Upper lobe of left lung (tissue), 6 donors: ENCODE results near the gene SIX6. TPM values are rescaled to one million over a fixed set of nuclear protein-coding genes. Genes with fewer than 3 reads are reported as not detected.

Source experiments
- ATAC-seq, 2 donors: fragments of 200-7000 bp; cut with Tn5 transposase; one replicate each; pipeline ENCODE4 v1.9.1; 2022; ENCODE audit warnings: mild to moderate bottlenecking in 2 of 2, moderate library complexity in 2 of 2; ENCODE audit not compliant: low FRiP score in 2 of 2
- DNase-seq, 2 donors: peaks; one replicate each; pipeline ENCODE4 v3.0.0-alpha.2; 2019 to 2020
- H3K27ac ChIP-seq, 4 donors: fragments of 200-600 bp; sonication (generic); one replicate each; pipeline ENCODE4 v1.5.1; 2016 to 2019
- H3K27me3 ChIP-seq, 4 donors: fragments of 200-600 bp; sonication (generic); one replicate each; pipeline ENCODE4 v1.5.1; 2017 to 2019
- H3K36me3 ChIP-seq, 4 donors: fragments of 200-600 bp; sonication (generic); one replicate each; pipeline ENCODE4 v1.5.1; 2016 to 2019
- H3K4me1 ChIP-seq, 4 donors: fragments of 200-600 bp; sonication (generic); one replicate each; pipeline ENCODE4 v1.5.1; 2018 to 2019
- H3K4me3 ChIP-seq, 4 donors: fragments of 200-600 bp; sonication (generic); one replicate each; pipeline ENCODE4 v1.5.1; 2017 to 2019; ENCODE audit warnings: mild to moderate bottlenecking in 2 of 4, moderate library complexity in 1 of 4
- H3K9me3 ChIP-seq, 4 donors: fragments of 200-600 bp; sonication (generic); one replicate each; pipeline ENCODE4 v1.5.1; 2018 to 2019
- EP300 ChIP-seq, 4 donors: sonication (generic); formaldehyde crosslinking; IDR thresholded peaks; one replicate each; pipeline ENCODE4 v1.5.1; 2017; ENCODE audit warnings: antibody characterized with exemption in 4 of 4, control low read depth in 2 of 4
- POLR2A ChIP-seq, 4 donors: fragments of 450-650 bp; IDR thresholded peaks; one replicate each; pipeline ENCODE4 v1.5.1; 2016 to 2017; ENCODE audit warnings: antibody characterized with exemption in 4 of 4, mild to moderate bottlenecking in 2 of 4
- POLR2AphosphoS5 ChIP-seq, 2 donors: sonication (generic); formaldehyde crosslinking; IDR thresholded peaks; one replicate each; pipeline ENCODE4 v1.5.1; 2017; ENCODE audit warnings: antibody characterized with exemption in 2 of 2
- WGBS, 2 donors: methylation state at CpG; one replicate each; pipeline ENCODE4 v1.1.5; 2017 to 2018; 5-methylcytosine and 5-hydroxymethylcytosine counted together
- total RNA-seq, 6 donors: library from RNA; depleted of rRNA in 4 of 6; stranded (reverse); fragments of >200 nt in 4 of 6; gene quantifications; one replicate each; pipeline versions ENCODE4 v1.1.0 to v1.2.1, GENCODE V29; 2016 to 2021
- TF ChIP-seq, protein P1 (sequence below), 6 experiments: fragments of 450-650 bp in 4 of 6; fragments of 200-600 bp in 2 of 6; sonication (generic) in 2 of 6; IDR thresholded peaks; one replicate each; pipeline ENCODE4 v1.5.1; 2016 to 2019; ENCODE audit warnings: antibody characterized with exemption in 6 of 6
- donor health status: DM: no; HTN: no; CAD: no; lungs with moderate emphysema.
- donor health status: DM: no; HTN: yes; CAD: no; lungs with severe emphysema.

SIX6 gene
- total RNA-seq, 6 donors from 2014 or later, result not detected

DNA sequence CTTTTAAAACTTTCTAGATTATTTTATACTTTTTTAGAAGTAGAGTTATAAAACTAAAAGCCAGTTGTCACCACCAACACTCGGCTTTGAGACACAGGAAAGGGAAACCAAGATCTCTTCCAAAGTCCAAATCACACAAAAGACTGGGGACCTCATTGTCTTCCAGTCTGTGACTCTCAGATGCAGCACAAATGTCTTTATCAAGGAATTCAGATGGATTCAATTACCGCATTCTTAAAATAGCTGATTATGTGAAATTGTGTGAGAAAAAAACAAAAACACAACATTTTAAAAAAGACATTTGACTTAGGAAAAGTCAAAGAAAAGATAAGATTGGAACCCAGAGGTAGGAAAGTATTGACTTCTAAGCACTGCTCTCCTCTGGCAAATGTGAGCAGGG, 3.5 kb upstream of the SIX6 start:
- no peak for TF ChIP-seq POLR2AphosphoS5 (IDR thresholded peaks at IDR 0.05)
- no peak for TF ChIP-seq EP300 (IDR thresholded peaks at IDR 0.05)
- TF ChIP-seq POLR2A (IDR thresholded peaks at IDR 0.05), result no peak
- TF ChIP-seq, protein P1, sequence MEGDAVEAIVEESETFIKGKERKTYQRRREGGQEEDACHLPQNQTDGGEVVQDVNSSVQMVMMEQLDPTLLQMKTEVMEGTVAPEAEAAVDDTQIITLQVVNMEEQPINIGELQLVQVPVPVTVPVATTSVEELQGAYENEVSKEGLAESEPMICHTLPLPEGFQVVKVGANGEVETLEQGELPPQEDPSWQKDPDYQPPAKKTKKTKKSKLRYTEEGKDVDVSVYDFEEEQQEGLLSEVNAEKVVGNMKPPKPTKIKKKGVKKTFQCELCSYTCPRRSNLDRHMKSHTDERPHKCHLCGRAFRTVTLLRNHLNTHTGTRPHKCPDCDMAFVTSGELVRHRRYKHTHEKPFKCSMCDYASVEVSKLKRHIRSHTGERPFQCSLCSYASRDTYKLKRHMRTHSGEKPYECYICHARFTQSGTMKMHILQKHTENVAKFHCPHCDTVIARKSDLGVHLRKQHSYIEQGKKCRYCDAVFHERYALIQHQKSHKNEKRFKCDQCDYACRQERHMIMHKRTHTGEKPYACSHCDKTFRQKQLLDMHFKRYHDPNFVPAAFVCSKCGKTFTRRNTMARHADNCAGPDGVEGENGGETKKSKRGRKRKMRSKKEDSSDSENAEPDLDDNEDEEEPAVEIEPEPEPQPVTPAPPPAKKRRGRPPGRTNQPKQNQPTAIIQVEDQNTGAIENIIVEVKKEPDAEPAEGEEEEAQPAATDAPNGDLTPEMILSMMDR (IDR thresholded peaks at IDR 0.05), result no peak
- Histone ChIP-seq H3K27ac (no peak overlapping the region), H3K4me1 (peaks cover 3 to 29% (median 13%) of the 10 kb centered on the region in 4 donors), H3K36me3 (no peaks in the 10 kb centered on the region), H3K9me3 (no peaks in the 10 kb centered on the region), H3K4me3 (no peak overlapping the region), H3K27me3 (peaks cover 0 to 49% (median 25%) of the 10 kb centered on the region in 4 donors)
- no peak for DNase-seq
- ATAC-seq, result no peak
- whole genome bisulfite sequencing, 2 donors, result 10 to 15% methylated on average over 2 of the region's 2 CpGs

DNA sequence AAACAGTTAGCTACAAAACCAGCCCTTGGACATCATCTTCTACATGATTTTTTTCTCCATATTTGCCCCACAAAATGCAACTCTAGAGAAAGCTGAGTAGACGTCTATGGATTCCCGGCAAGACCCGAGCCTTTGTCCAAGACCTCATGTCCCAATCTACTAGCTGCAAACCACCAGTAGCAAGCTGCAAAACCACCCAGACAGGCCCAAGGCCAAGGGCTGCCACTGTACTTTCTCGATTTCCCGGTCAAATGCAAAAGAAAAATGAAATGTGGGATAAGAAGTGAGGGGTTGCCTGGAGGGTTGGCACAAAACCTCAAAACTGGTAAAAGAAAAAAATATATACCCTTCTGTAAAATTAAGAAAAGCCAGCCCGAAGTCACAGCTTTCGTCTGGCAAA, 2.9 kb upstream of the SIX6 start:
- peaks cover 0 to 55% (median 28%) of the 10 kb centered on the region in 4 donors for H3K27me3 ChIP-seq
- TF ChIP-seq POLR2A (IDR thresholded peaks at IDR 0.05) (no peak), POLR2AphosphoS5 (IDR thresholded peaks at IDR 0.05) (no peak), EP300 (IDR thresholded peaks at IDR 0.05) (no peak)
- TF ChIP-seq, protein P1 (IDR thresholded peaks at IDR 0.05), result no peak
- no peak overlapping the region for H3K27ac ChIP-seq
- no peak overlapping the region for H3K4me3 ChIP-seq
- 4 to 11% methylated on average over 6 to 7 of the region's 7 CpGs for WGBS, 2 donors
- peaks cover 7 to 35% (median 14%) of the 10 kb centered on the region in 4 donors for H3K4me1 ChIP-seq
- DNase-seq, result no peak
- no peaks in the 10 kb centered on the region for H3K9me3 ChIP-seq
- H3K36me3 ChIP-seq, result no peaks in the 10 kb centered on the region
- no peak for ATAC-seq

DNA sequence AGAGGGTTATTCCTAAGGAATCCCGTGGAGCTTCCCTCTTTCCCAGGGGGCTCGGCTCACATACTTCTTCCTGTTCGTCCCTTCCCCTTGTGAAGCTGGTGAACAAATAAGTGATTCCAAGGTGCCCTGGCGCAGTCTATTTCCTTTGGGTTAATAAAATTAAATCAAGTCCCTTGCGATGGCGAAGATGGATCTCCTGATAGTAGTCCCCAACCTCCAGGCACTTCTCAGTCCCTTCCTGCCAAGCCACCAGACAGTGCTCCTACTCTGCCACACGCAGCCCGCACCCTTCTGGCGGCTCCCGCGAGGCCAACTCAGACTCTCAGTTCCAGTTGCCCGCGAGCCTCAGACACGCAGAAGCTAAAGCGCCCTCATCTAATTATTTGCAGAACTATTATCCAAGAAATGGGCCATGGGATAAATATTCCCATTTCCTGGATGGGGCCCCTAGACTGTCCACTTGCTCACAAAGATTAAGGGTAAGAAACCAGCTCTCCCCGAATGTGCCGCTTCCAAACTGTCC, 2.4 kb upstream of the SIX6 start:
- no peak overlapping the region for H3K4me3 ChIP-seq
- peaks cover 11 to 40% (median 16%) of the 10 kb centered on the region in 4 donors for H3K4me1 ChIP-seq
- no peak for TF ChIP-seq POLR2A (IDR thresholded peaks at IDR 0.05)
- no peak for TF ChIP-seq POLR2AphosphoS5 (IDR thresholded peaks at IDR 0.05)
- TF ChIP-seq, protein P1 (IDR thresholded peaks at IDR 0.05), result no peak
- no peak for TF ChIP-seq EP300 (IDR thresholded peaks at IDR 0.05)
- WGBS, 2 donors, result 2 to 11% methylated on average over 17 of the region's 17 CpGs
- peak in 1 of 2 donors; percentile 52 for DNase-seq
- no peak for ATAC-seq
- H3K27ac ChIP-seq, result no peak overlapping the region
- no peaks in the 10 kb centered on the region for H3K9me3 ChIP-seq
- H3K27me3 ChIP-seq, result peaks cover 0 to 59% (median 30%) of the 10 kb centered on the region in 4 donors
- no peaks in the 10 kb centered on the region for H3K36me3 ChIP-seq

DNA sequence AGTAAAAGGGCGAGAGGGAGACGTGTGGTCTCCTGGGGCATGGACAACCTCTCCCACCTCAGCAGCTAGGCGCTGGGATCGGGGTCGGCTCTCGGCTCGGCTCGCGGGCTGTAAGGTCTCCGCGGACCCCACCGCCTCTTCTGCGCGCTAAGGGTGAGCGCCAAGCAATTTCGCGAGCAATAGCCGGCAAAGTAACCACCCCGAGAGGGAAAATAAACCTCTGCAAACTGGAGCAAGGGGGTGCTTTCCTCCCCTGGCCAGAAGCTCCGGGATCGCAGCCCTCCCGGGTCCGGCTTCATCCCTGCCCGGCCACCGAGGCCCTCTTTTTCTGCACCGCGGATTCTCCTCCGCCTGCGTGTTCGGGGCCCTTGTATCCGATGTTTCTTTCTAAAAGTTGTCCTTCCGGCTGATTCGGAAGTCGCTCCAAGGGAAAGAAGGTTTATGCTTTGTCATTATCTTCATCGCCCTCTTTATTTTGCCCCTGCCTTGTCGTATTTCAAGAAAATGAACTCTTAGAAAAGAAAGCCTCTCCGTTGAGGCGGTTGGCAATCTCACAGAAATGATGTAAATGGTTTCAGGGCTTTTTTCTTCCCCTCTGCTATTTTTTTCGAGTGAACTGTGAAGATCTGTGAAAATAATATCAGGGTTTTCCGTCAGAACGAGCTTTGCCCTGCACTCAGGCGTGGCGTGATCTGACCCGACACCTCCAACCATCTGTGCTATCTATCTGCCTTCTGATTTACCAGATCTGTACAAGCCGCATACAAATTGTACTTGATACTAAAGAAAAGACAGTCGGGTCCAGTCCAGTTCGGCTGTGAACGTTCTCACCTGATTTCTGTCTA, 1.7 kb upstream of the SIX6 start:
- DNase-seq (peak in 1 of 2 donors; percentile 54), ATAC-seq (peak in 1 of 2 donors; percentile 55)
- Histone ChIP-seq H3K27me3 (peaks cover 0 to 62% (median 30%) of the 10 kb centered on the region in 4 donors), H3K4me1 (peaks cover 11 to 40% (median 16%) of the 10 kb centered on the region in 4 donors), H3K9me3 (no peaks in the 10 kb centered on the region), H3K4me3 (no peak overlapping the region), H3K36me3 (no peaks in the 10 kb centered on the region), H3K27ac (no peak overlapping the region)
- TF ChIP-seq POLR2AphosphoS5 (IDR thresholded peaks at IDR 0.05) (no peak), EP300 (IDR thresholded peaks at IDR 0.05) (no peak), POLR2A (IDR thresholded peaks at IDR 0.05) (no peak)
- TF ChIP-seq, protein P1 (IDR thresholded peaks at IDR 0.05), result no peak
- 9 to 11% methylated on average over 31 to 44 of the region's 48 CpGs for WGBS, 2 donors
